PC-9 (cell line): ENCODE data around the gene GGTA1. TPM values are rescaled to one million over a fixed set of nuclear protein-coding genes. Genes with fewer than 3 reads are reported as not detected.

Experiments used
- BruUV-seq: library from RNA; stranded (reverse); fragments of 400-500 nt; replicated peaks from 2 replicates; lab custom pipeline; 2021; lab: Mats Ljungman, UMichigan
- CTCF ChIA-PET: fragments of 300-600 bp; sonication (Branson Sonifier 250); formaldehyde crosslinking; loops from one replicate; lab custom pipeline; 2022; ENCODE audit warnings: antibody characterized with exemption; lab: Charles Lee
- POLR2A ChIA-PET: fragments of 300-600 bp; sonication (Branson Sonifier 250); formaldehyde crosslinking; loops from one replicate; lab custom pipeline; 2022; ENCODE audit warnings: antibody characterized with exemption; ENCODE audit not compliant: unreplicated experiment; lab: Charles Lee
- DNase-seq, 2 experiments: peaks; one replicate each; pipeline versions ENCODE4 v3.0.0 to v3.0.0-alpha.2; 2015 to 2022; ENCODE audit warnings: mixed read lengths in 1 of 2
- H2AFZ ChIP-seq: fragments of 200-600 bp; sonication (generic); 2 replicates; pipeline ENCODE4 v1.8.1; 2017; ENCODE audit warnings: antibody characterized with exemption
- H3F3A ChIP-seq: fragments of 200-600 bp; sonication (generic); 2 replicates; pipeline ENCODE4 v1.8.1; 2017; ENCODE audit warnings: antibody characterized with exemption, mild to moderate bottlenecking, low read depth; ENCODE audit not compliant: insufficient read depth
- H3K27ac ChIP-seq: fragments of 200-600 bp; sonication (generic); 2 replicates; pipeline ENCODE4 v1.6.1; 2016; ENCODE audit warnings: mixed run types
- H3K27me3 ChIP-seq: fragments of 200-600 bp; sonication (generic); 2 replicates; pipeline ENCODE4 v1.6.1; 2016; ENCODE audit warnings: low read depth, mixed run types; ENCODE audit not compliant: insufficient read depth
- H3K36me3 ChIP-seq: fragments of 200-600 bp; sonication (generic); 2 replicates; pipeline ENCODE4 v1.6.1; 2016; ENCODE audit warnings: low read depth, mixed run types
- H3K4me1 ChIP-seq: fragments of 200-600 bp; sonication (generic); replicated peaks from 2 replicates; pipeline ENCODE4 v1.6.1; 2016; ENCODE audit warnings: mixed run types; ENCODE audit not compliant: insufficient read depth
- H3K4me2 ChIP-seq: fragments of 200-600 bp; sonication (generic); 2 replicates; pipeline ENCODE4 v1.6.1; 2017; ENCODE audit warnings: mixed run types
- H3K4me3 ChIP-seq: fragments of 200-600 bp; sonication (generic); 2 replicates; pipeline ENCODE4 v1.6.1; 2016; ENCODE audit warnings: mixed run types
- H3K79me2 ChIP-seq: fragments of 200-600 bp; sonication (generic); 2 replicates; pipeline ENCODE4 v1.6.1; 2017; ENCODE audit warnings: low read depth, mixed run types
- H3K9me2 ChIP-seq: fragments of 200-600 bp; sonication (generic); 2 replicates; pipeline ENCODE4 v1.8.1; 2017; ENCODE audit warnings: mild to moderate bottlenecking; ENCODE audit not compliant: insufficient read depth
- H3K9me3 ChIP-seq: fragments of 200-600 bp; sonication (generic); 2 replicates; pipeline ENCODE4 v1.8.1; 2016; ENCODE audit warnings: low read depth; ENCODE audit not compliant: insufficient read depth
- H4K20me1 ChIP-seq: fragments of 200-600 bp; sonication (generic); 2 replicates; pipeline ENCODE4 v1.8.1; 2017; ENCODE audit not compliant: insufficient read depth
- CTCF ChIP-seq: fragments of 200-600 bp; sonication (generic); conservative IDR thresholded peaks from 2 replicates; pipeline ENCODE4 v1.6.1; 2017; ENCODE audit warnings: mixed run types, antibody characterized with exemption, mild to moderate bottlenecking, moderate library complexity
- EZH2 ChIP-seq: fragments of 200-600 bp; sonication (generic); IDR thresholded peaks from 2 replicates; pipeline ENCODE4 v1.8.0; 2017; ENCODE audit warnings: antibody characterized with exemption, low read depth
- intact Hi-C: fragments of 100-400 bp; cut with micrococcal nuclease; formaldehyde crosslinking; loops from one replicate; pipeline ENCODE4 v1.10.0; 2022; ENCODE audit not compliant: unreplicated experiment
- total RNA-seq: library from RNA; stranded (reverse); gene quantifications from 2 replicates; pipeline ENCODE4 v1.2.3, GENCODE V29; 2021

GGTA1 gene
- total RNA-seq, 1 experiment from 2014 or later, result not detected

- H3K27ac ChIP-seq, result no peak overlapping the region
- no TSS peak for BruUV-seq
- no peaks in the 10 kb centered on the region for H3K27me3 ChIP-seq
- peaks cover 3% of the 10 kb centered on the region; the same call in 1 of the 2 replicates for H3K4me1 ChIP-seq
- peak overlapping the region; percentile 69 for H3K4me2 ChIP-seq
- DNase-seq, result peak in 1 of 2 experiments; percentile 22
- H4K20me1 ChIP-seq, result no peaks in the 10 kb centered on the region
- no peaks in the 10 kb centered on the region for H3K79me2 ChIP-seq
- CTCF ChIA-PET, result interaction anchor here (0.6 to 1.7 kb wide), 13 partner anchors 32 to 579 kb away, joined by 3 to 10 read pairs (median 5); no protein-coding TSS in a partner anchor
- POLR2A ChIA-PET, result interaction anchor here (0.6 kb wide), 2 partner anchors 74 to 132 kb away, joined by 4 to 6 read pairs; no protein-coding TSS in a partner anchor
- no peaks in the 10 kb centered on the region for H3K9me3 ChIP-seq
- no peaks in the 10 kb centered on the region for H3K9me2 ChIP-seq
- H3K4me3 ChIP-seq, result no peak overlapping the region
- intact Hi-C loops, result loop anchor here (5.0 to 10.0 kb wide), 4 partner anchors 192 to 1269 kb away; no protein-coding TSS in a partner anchor
- no peak overlapping the region for H2AFZ ChIP-seq
- TF ChIP-seq EZH2 (no peak), CTCF (no peak)
- no peaks in the 10 kb centered on the region for H3K36me3 ChIP-seq
- no peaks in the 10 kb centered on the region; the same call in 1 of the 2 replicates for H3F3A ChIP-seq
Observed at GRCh38 chr9:121545150-121545874, 45.7 kb upstream of the GGTA1 start.

- TF ChIP-seq EZH2 (no peak), CTCF (no peak)
- Histone ChIP-seq H3K4me3 (no peak overlapping the region), H3K27me3 (0 out of 2 replicates have a peak, but pooled peaks cover 3% of the 10 kb centered on the region), H3K9me3 (no peaks in the 10 kb centered on the region), H3F3A (no peaks in the 10 kb centered on the region), H4K20me1 (no peaks in the 10 kb centered on the region), H3K4me2 (no peak overlapping the region), H2AFZ (no peak overlapping the region), H3K36me3 (no peaks in the 10 kb centered on the region), H3K27ac (no peak overlapping the region), H3K9me2 (no peaks in the 10 kb centered on the region), H3K4me1 (no peaks in the 10 kb centered on the region), H3K79me2 (no peaks in the 10 kb centered on the region)
- DNase-seq, result peak in 1 of 2 experiments; percentile 31
- BruUV-seq, result no TSS peak
- intact Hi-C loops, result loop anchor here (10.0 kb wide), 1 partner anchor 1273 kb away; no protein-coding TSS in a partner anchor
- POLR2A ChIA-PET, result no interaction called here
- CTCF ChIA-PET, result interaction anchor here (0.6 kb wide), 2 partner anchors 139 to 551 kb away, joined by 5 to 8 read pairs; no protein-coding TSS in a partner anchor
Observed at GRCh38 chr9:121542025-121542424, 42.4 kb upstream of the GGTA1 start.

GRCh38 chr9:121541256-121541655, 41.6 kb upstream of the GGTA1 start:
- DNase-seq, result no peak
- intact Hi-C loops, result loop anchor here (10.0 kb wide), 1 partner anchor 1274 kb away; no protein-coding TSS in a partner anchor
- H3K79me2 ChIP-seq, result no peaks in the 10 kb centered on the region
- POLR2A ChIA-PET, result interaction anchor here (0.6 kb wide), 1 partner anchor 13 kb away, joined by 11 read pairs; no protein-coding TSS in a partner anchor
- no peak overlapping the region for H2AFZ ChIP-seq
- no peaks in the 10 kb centered on the region for H3K9me2 ChIP-seq
- H3K4me1 ChIP-seq, result no peaks in the 10 kb centered on the region
- CTCF ChIA-PET, result no interaction called here
- H3K27me3 ChIP-seq, result 0 out of 2 replicates have a peak, but pooled peaks cover 3% of the 10 kb centered on the region
- no peak for TF ChIP-seq CTCF
- H3K36me3 ChIP-seq, result no peaks in the 10 kb centered on the region
- H4K20me1 ChIP-seq, result no peaks in the 10 kb centered on the region
- no peak overlapping the region for H3K4me2 ChIP-seq
- no peaks in the 10 kb centered on the region for H3F3A ChIP-seq
- no TSS peak for BruUV-seq
- H3K27ac ChIP-seq, result no peak overlapping the region
- no peaks in the 10 kb centered on the region for H3K9me3 ChIP-seq
- H3K4me3 ChIP-seq, result no peak overlapping the region
